NT2/D1 (cell line): Measurements from ENCODE around the gene RB1.

Experiments used
- SUZ12 ChIP-seq: IDR thresholded peaks from 2 replicates; pipeline ENCODE4 v1.6.1; 2011; ENCODE audit not compliant: insufficient read length, insufficient read depth; ENCODE audit errors: extremely low read depth
- YY1 ChIP-seq: IDR thresholded peaks from 2 replicates; pipeline ENCODE4 v1.6.1; 2011; ENCODE audit not compliant: insufficient read length, insufficient read depth
- ZNF274 ChIP-seq: IDR thresholded peaks from 2 replicates; pipeline ENCODE4 v1.6.1; 2011; ENCODE audit warnings: mild to moderate bottlenecking, low read depth, low read length

GRCh38 chr13:48258002-48258401 is 45.5 kb upstream of the RB1 start:
- TF ChIP-seq SUZ12 = no peak
- TF ChIP-seq ZNF274 = no peak
- TF ChIP-seq YY1 = no peak
